Activated CD4-positive, alpha-beta T cell treated with anti-CD3 and anti-CD28 coated beads, Interleukin-2, amount 10 ng/mL, durations not matched to agents 7 days and 5 days (primary cell): ENCODE data around the gene PRODH2. TPM values are rescaled to one million over a fixed set of nuclear protein-coding genes. Genes with fewer than 3 reads are reported as not detected.

Source experiments
- CTCF ChIA-PET: fragments of 350-600 bp; sonication (Branson Sonifier 250); formaldehyde crosslinking; loops from one replicate; lab custom pipeline; 2021; ENCODE audit warnings: antibody characterized with exemption; lab: Charles Lee
- POLR2A ChIA-PET: fragments of 350-600 bp; sonication (Branson Sonifier 250); formaldehyde crosslinking; loops from one replicate; lab custom pipeline; 2021; ENCODE audit warnings: antibody characterized with exemption; lab: Charles Lee
- DNase-seq: peaks from one replicate; pipeline ENCODE4 v3.0.0-alpha.2; 2020
- H3K27ac Mint-ChIP-seq: one replicate; pipeline ENCODE4 v1.8.0; 2021; ENCODE audit warnings: mild to moderate bottlenecking, moderate library complexity, mixed read lengths
- H3K27me3 Mint-ChIP-seq: one replicate; pipeline ENCODE4 v1.8.0; 2021; ENCODE audit warnings: mixed read lengths
- H3K36me3 Mint-ChIP-seq: one replicate; pipeline ENCODE4 v1.8.0; 2021; ENCODE audit warnings: low read depth, mixed read lengths
- H3K4me1 Mint-ChIP-seq: one replicate; pipeline ENCODE4 v1.8.0; 2021; ENCODE audit warnings: mixed read lengths
- H3K4me3 Mint-ChIP-seq: one replicate; pipeline ENCODE4 v1.8.0; 2021; ENCODE audit warnings: mild to moderate bottlenecking, moderate library complexity, mixed read lengths
- H3K9me3 Mint-ChIP-seq: one replicate; pipeline ENCODE4 v1.8.0; 2021; ENCODE audit warnings: mixed read lengths
- total RNA-seq, 2 experiments: library from RNA; stranded (reverse); gene quantifications; one replicate each; pipeline ENCODE4 v1.2.3, GENCODE V29; 2021

PRODH2 gene, protein sequence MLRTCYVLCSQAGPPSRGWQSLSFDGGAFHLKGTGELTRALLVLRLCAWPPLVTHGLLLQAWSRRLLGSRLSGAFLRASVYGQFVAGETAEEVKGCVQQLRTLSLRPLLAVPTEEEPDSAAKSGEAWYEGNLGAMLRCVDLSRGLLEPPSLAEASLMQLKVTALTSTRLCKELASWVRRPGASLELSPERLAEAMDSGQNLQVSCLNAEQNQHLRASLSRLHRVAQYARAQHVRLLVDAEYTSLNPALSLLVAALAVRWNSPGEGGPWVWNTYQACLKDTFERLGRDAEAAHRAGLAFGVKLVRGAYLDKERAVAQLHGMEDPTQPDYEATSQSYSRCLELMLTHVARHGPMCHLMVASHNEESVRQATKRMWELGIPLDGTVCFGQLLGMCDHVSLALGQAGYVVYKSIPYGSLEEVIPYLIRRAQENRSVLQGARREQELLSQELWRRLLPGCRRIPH
- not detected for total RNA-seq

GRCh38 chr19:35812220-35813042 is at the start of gene PRODH2:
TSS of gene PRODH2 (minus strand) at chr19:35812845. CDS start at chr19:35812805, 40 bp downstream.
- ChIA-PET CTCF (no interaction called here), POLR2A (no interaction called here)
- H3K36me3 Mint-ChIP-seq, result no peaks in the 10 kb centered on the region
- DNase-seq, result no peak
- no peaks in the 10 kb centered on the region for H3K4me1 Mint-ChIP-seq
- no peaks in the 10 kb centered on the region for H3K9me3 Mint-ChIP-seq
- H3K4me3 Mint-ChIP-seq, result no peak within 1 kb of the TSS
- H3K27me3 Mint-ChIP-seq, result no peaks in the 10 kb centered on the region
- no peak within 1 kb of the TSS for H3K27ac Mint-ChIP-seq

DNA sequence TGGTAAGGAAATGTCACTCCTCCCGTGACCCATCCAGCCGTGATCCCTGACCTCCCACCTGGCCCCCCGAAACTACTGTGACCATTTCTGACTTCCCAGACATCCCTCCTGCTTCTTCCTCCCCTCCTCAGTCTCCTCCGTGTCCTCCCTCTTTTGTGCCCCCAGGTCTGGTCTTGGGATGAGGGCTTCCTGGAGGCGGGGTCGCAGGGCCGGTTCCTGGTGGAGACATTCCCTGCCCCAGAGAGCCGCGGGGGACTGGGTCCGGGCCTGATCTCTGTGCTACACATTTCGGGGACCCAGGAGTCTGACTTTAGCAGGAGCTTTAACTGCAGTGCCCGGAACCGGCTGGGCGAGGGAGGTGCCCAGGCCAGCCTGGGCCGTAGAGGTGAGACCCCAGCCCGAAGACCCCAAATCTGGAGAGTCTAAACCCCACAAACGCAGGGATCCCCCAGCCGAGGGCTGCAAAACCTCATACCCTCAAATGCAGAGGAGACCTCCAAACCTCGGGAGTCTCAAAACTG is 49.1 kb upstream of the PRODH2 start:
- H3K36me3 Mint-ChIP-seq, result no peaks in the 10 kb centered on the region
- peaks cover 63% of the 10 kb centered on the region for H3K27me3 Mint-ChIP-seq
- ChIA-PET POLR2A (no interaction called here), CTCF (no interaction called here)
- peaks cover 10% of the 10 kb centered on the region for H3K4me1 Mint-ChIP-seq
- no peak overlapping the region for H3K4me3 Mint-ChIP-seq
- H3K9me3 Mint-ChIP-seq, result no peaks in the 10 kb centered on the region
- no peak overlapping the region for H3K27ac Mint-ChIP-seq
- DNase-seq, result no peak

GRCh38 chr19:35860818-35861639 is 48.4 kb upstream of the PRODH2 start:
- Mint-ChIP-seq H3K27ac (no peak overlapping the region), H3K9me3 (no peaks in the 10 kb centered on the region), H3K4me3 (no peak overlapping the region), H3K36me3 (no peaks in the 10 kb centered on the region), H3K4me1 (peaks cover 10% of the 10 kb centered on the region), H3K27me3 (peaks cover 58% of the 10 kb centered on the region)
- no peak for DNase-seq
- ChIA-PET POLR2A (no interaction called here), CTCF (no interaction called here)

DNA sequence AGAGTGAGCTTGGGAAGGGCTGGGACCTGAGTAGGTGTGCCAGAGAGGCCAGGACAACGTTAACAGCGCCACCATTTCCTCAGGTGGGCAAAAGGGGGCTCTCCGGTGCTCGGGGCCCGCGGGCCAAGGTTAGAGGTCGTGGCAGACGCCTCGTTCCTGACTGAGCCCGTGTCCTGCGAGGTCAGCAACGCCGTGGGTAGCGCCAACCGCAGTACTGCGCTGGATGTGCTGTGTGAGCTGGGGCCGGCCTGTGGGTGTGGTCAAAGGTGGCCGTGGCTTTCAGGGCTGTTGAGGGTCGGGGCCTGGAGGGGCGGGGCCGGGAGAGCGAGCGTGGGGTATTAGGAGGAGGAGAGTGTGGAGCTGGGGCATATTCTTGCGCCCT is 47.8 kb upstream of the PRODH2 start:
- Mint-ChIP-seq H3K36me3 (no peaks in the 10 kb centered on the region), H3K27ac (no peak overlapping the region), H3K9me3 (no peaks in the 10 kb centered on the region), H3K4me3 (no peak overlapping the region), H3K27me3 (peaks cover 59% of the 10 kb centered on the region), H3K4me1 (peaks cover 10% of the 10 kb centered on the region)
- no peak for DNase-seq
- ChIA-PET POLR2A (no interaction called here), CTCF (no interaction called here)

- no peaks in the 10 kb centered on the region for H3K36me3 Mint-ChIP-seq
- H3K4me3 Mint-ChIP-seq, result no peak overlapping the region
- H3K27me3 Mint-ChIP-seq, result peaks cover 66% of the 10 kb centered on the region
- ChIA-PET CTCF (interaction anchor here (1.0 to 1.5 kb wide), 2 partner anchors 9 to 49 kb away, joined by 5 read pairs; partner anchors contain the start of genes APLP1 and TYROBP), POLR2A (no interaction called here)
- H3K27ac Mint-ChIP-seq, result no peak overlapping the region
- peaks cover 10% of the 10 kb centered on the region for H3K4me1 Mint-ChIP-seq
- DNase-seq, result no peak
- H3K9me3 Mint-ChIP-seq, result no peaks in the 10 kb centered on the region
Measured at GRCh38 chr19:35859414-35859813, 46.8 kb upstream of the PRODH2 start.

GRCh38 chr19:35858311-35858710 is 45.7 kb upstream of the PRODH2 start:
- DNase-seq, result no peak
- Mint-ChIP-seq H3K9me3 (no peaks in the 10 kb centered on the region), H3K27ac (no peak overlapping the region), H3K27me3 (peaks cover 64% of the 10 kb centered on the region), H3K36me3 (no peaks in the 10 kb centered on the region), H3K4me1 (peaks cover 10% of the 10 kb centered on the region), H3K4me3 (no peak overlapping the region)
- ChIA-PET CTCF (interaction anchor here (1.5 kb wide), 1 partner anchor 50 kb away, joined by 5 read pairs; the partner anchor contains the start of gene TYROBP), POLR2A (no interaction called here)

DNA sequence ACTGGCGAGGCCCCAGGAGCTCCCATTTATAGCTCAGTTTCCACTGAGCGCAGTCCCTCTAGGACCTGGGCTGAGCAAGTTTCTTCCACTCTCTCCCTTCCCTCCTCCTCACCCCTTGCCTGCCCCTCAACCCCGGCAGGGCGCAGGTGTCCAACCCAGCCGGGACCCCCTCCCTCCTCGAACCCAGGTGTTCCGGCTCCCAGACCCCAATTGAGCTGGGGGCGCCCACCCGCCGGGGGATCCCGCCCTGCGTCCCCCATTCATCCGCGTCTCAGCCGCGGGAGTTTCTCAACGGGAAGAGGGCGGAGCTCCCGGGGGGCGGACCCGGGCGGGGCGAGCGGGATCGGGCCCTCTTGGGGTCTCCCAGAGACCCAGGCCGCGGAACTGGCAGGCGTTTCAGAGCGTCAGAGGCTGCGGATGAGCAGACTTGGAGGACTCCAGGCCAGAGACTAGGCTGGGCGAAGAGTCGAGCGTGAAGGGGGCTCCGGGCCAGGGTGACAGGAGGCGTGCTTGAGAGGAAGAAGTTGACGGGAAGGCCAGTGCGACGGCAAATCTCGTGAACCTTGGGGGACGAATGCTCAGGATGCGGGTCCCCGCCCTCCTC is 44.0 kb upstream of the PRODH2 start, which contains the start of gene KIRREL2:
KIRREL2 (plus strand) TSS at position 366 of the 604 bp plus-strand sequence; CDS start at position 575, 209 bp downstream.
- POLR2A ChIA-PET, result no interaction called here

DNA sequence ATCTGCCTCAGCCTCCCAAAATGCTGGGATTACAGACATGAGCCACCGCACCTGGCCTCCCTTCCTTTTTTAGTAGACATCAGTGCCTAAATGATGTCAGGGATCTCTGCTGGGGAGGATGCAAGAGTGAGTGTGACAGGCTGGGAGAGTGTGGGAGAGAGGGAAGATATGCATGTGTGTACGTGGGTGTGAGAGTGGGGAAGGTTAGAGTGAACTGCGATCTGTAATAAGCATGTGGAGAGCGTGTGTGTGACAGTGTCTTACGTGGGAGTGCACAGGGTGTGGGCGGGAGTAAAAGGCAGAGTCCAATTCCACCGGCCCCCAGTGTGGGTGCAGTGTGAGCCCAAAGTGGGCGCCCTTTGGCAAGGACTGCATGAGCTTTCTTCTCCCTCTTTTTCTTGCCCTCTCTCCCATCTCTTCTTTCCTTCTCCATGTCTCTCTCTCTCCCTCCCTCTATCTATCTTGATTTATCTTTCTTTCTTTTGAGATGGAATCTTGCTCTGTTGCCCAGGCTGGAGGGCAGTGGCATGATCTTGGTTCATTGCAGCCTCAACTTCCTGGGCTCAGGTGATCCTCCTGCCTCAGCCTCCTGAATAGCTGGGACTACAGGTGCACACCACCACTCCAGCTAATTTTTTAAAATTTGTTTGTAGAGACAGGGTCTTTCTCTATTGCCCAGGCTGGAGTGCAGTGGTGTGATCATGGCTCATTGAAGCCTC is 40.6 kb upstream of the PRODH2 start:
- peaks cover 7% of the 10 kb centered on the region for H3K4me1 Mint-ChIP-seq
- H3K36me3 Mint-ChIP-seq, result no peaks in the 10 kb centered on the region
- no peak overlapping the region for H3K27ac Mint-ChIP-seq
- no peak overlapping the region for H3K4me3 Mint-ChIP-seq
- POLR2A ChIA-PET, result no interaction called here
- CTCF ChIA-PET, result no interaction called here
- DNase-seq, result no peak
- no peaks in the 10 kb centered on the region for H3K9me3 Mint-ChIP-seq
- H3K27me3 Mint-ChIP-seq, result peaks cover 43% of the 10 kb centered on the region

More for the DNA sequence above, 44.0 kb upstream of the PRODH2 start, which contains the start of gene KIRREL2:
- peak within 1 kb of the TSS; percentile 65 for H3K4me3 Mint-ChIP-seq
- CTCF ChIA-PET, result interaction anchor here (1.0 to 1.3 kb wide), 2 partner anchors 13 to 74 kb away, joined by 4 to 6 read pairs; no protein-coding TSS in a partner anchor
- H3K4me1 Mint-ChIP-seq, result peaks cover 10% of the 10 kb centered on the region
- H3K9me3 Mint-ChIP-seq, result no peaks in the 10 kb centered on the region
- peaks cover 63% of the 10 kb centered on the region for H3K27me3 Mint-ChIP-seq
- peak; percentile 29 for DNase-seq
- no peaks in the 10 kb centered on the region for H3K36me3 Mint-ChIP-seq
- H3K27ac Mint-ChIP-seq, result peak within 1 kb of the TSS; percentile 41

- ChIA-PET CTCF (no interaction called here), POLR2A (no interaction called here)
- Mint-ChIP-seq H3K27me3 (peaks cover 35% of the 10 kb centered on the region), H3K4me1 (peaks cover 4% of the 10 kb centered on the region), H3K9me3 (no peaks in the 10 kb centered on the region), H3K27ac (no peak within 1 kb of the TSS), H3K36me3 (no peaks in the 10 kb centered on the region), H3K4me3 (no peak within 1 kb of the TSS)
- no peak for DNase-seq
Measured at GRCh38 chr19:35852029-35852780, 39.6 kb upstream of the PRODH2 start, which contains the start of gene NPHS1. TSS of gene NPHS1 (minus strand) at chr19:35852504. CDS start at chr19:35851837, 667 bp downstream.

DNA sequence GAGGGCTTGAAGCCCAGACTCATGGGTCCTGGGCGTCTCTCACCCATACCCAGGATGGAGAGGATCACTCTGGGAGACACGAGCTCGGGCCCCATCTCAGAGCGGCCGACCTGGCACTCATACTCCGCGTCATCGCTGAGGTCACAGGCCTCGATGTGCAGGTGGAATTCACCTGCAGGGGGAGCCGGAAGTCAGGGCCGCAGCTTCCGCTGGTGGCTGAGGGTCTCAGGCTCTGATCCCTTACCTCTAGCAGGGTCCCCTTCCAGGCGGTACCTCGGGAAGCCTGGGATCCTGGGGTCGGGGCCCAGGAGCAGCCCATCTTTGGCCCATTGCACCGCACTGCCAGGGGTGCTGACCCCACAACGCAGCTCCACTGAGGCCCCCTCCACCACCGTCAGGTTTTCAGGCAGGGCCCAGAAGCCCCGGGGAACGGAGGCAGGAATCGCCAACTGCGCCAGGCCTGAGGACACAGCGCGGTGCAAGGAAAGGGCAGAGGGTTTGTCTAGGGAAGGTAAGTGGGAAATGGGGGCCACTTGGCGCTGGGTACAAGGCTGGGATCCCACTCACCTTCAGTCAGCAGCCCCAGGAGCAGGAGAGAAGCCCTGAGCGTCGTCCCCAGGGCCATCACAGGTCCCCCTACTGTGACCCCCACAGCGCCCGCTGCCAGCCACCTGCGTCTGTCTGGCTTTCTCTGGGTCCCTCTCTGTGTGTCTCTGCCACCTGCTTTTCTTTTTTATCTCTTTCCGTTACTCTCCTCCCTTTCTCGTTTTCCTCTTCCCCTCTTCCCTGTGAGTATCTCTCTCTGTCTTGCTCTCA is 38.8 kb upstream of the PRODH2 start:
- Mint-ChIP-seq H3K9me3 (no peaks in the 10 kb centered on the region), H3K27me3 (peaks cover 39% of the 10 kb centered on the region), H3K4me3 (no peak overlapping the region), H3K36me3 (no peaks in the 10 kb centered on the region), H3K27ac (no peak overlapping the region), H3K4me1 (peaks cover 1% of the 10 kb centered on the region)
- DNase-seq, result no peak
- ChIA-PET CTCF (interaction anchor here (0.8 kb wide), 1 partner anchor 9 kb away, joined by 3 read pairs; no protein-coding TSS in a partner anchor), POLR2A (no interaction called here)
